Suprapubic skin (tissue), 4 donors: Measurements from ENCODE around the gene ALDH5A1. TPM values are rescaled to one million over a fixed set of nuclear protein-coding genes. Genes with fewer than 3 reads are reported as not detected.

ENCODE experiments used
- DNase-seq, 2 donors: peaks; one replicate each; pipeline ENCODE4 v3.0.0-alpha.2; 2019; ENCODE audit warnings: low spot score in 2 of 2
- H3K27ac ChIP-seq: fragments of 200-600 bp; sonication (generic); one replicate; pipeline ENCODE4 v1.5.1; 2019
- H3K27me3 ChIP-seq: fragments of 200-600 bp; sonication (generic); one replicate; pipeline ENCODE4 v1.5.1; 2019
- H3K36me3 ChIP-seq: fragments of 200-600 bp; sonication (generic); one replicate; pipeline ENCODE4 v1.5.1; 2019
- H3K4me1 ChIP-seq: fragments of 200-600 bp; sonication (generic); one replicate; pipeline ENCODE4 v1.5.1; 2019
- H3K4me3 ChIP-seq: fragments of 200-600 bp; sonication (generic); one replicate; pipeline ENCODE4 v1.5.1; 2019; ENCODE audit warnings: mild to moderate bottlenecking
- H3K9me3 ChIP-seq: fragments of 200-600 bp; sonication (generic); one replicate; pipeline ENCODE4 v1.5.1; 2019
- CTCF ChIP-seq, 2 donors: fragments of 200-600 bp in 1 of 2; fragments of 450-650 bp in 1 of 2; sonication (generic) in 1 of 2; IDR thresholded peaks; one replicate each; pipeline ENCODE4 v1.5.1; 2016 to 2019; ENCODE audit warnings: antibody characterized with exemption in 2 of 2, mild to moderate bottlenecking in 1 of 2, moderate library complexity in 1 of 2
- EP300 ChIP-seq: sonication (generic); formaldehyde crosslinking; IDR thresholded peaks from one replicate; pipeline ENCODE4 v1.6.1; 2017; ENCODE audit warnings: antibody characterized with exemption
- POLR2A ChIP-seq, 2 donors: fragments of 450-650 bp; IDR thresholded peaks; one replicate each; pipeline ENCODE4 v1.6.1; 2017; ENCODE audit warnings: antibody characterized with exemption in 2 of 2, mild to moderate bottlenecking in 2 of 2, moderate library complexity in 2 of 2
- POLR2AphosphoS5 ChIP-seq, 3 donors: sonication (generic); formaldehyde crosslinking; IDR thresholded peaks; one replicate each; pipeline ENCODE4 v1.6.1; 2017; ENCODE audit warnings: antibody characterized with exemption in 3 of 3
- WGBS: methylation state at CpG from one replicate; pipeline ENCODE4 v1.1.5; 2018; 5-methylcytosine and 5-hydroxymethylcytosine counted together
- total RNA-seq, 4 donors: library from RNA; depleted of rRNA; stranded (reverse); fragments of >200 nt; gene quantifications; one replicate each; pipeline ENCODE4 v1.1.0, GENCODE V29; 2016

ALDH5A1 gene
- total RNA-seq, 4 donors from 2014 or later, result 11.2 to 16.0 (median 14.8) TPM

- no peak overlapping the region for H3K27ac ChIP-seq
- 92% methylated on average over 7 of the region's 7 CpGs for whole genome bisulfite sequencing
- no peak for TF ChIP-seq EP300
- TF ChIP-seq POLR2AphosphoS5 (IDR thresholded peaks at IDR 0.05), result no peak
- no peak for TF ChIP-seq CTCF (IDR thresholded peaks at IDR 0.05)
- no peak for TF ChIP-seq POLR2A (IDR thresholded peaks at IDR 0.05)
- no peaks in the 10 kb centered on the region for H3K27me3 ChIP-seq
- no peak for DNase-seq
- no peaks in the 10 kb centered on the region for H3K9me3 ChIP-seq
- H3K4me3 ChIP-seq, result no peak overlapping the region
- no peaks in the 10 kb centered on the region for H3K4me1 ChIP-seq
- no peaks in the 10 kb centered on the region for H3K36me3 ChIP-seq
Measured at GRCh38 chr6:24484657-24485323, 10.0 kb upstream of the ALDH5A1 start.

- Histone ChIP-seq H3K27me3 (no peaks in the 10 kb centered on the region), H3K36me3 (no peaks in the 10 kb centered on the region), H3K4me1 (no peaks in the 10 kb centered on the region), H3K9me3 (no peaks in the 10 kb centered on the region), H3K4me3 (no peak overlapping the region), H3K27ac (no peak overlapping the region)
- 90% methylated on average over 4 of the region's 4 CpGs for WGBS
- no peak for TF ChIP-seq POLR2A (IDR thresholded peaks at IDR 0.05)
- no peak for TF ChIP-seq EP300
- no peak for TF ChIP-seq CTCF (IDR thresholded peaks at IDR 0.05)
- no peak for TF ChIP-seq POLR2AphosphoS5 (IDR thresholded peaks at IDR 0.05)
- no peak for DNase-seq
Measured at GRCh38 chr6:24486065-24486464, 8.7 kb upstream of the ALDH5A1 start.

GRCh38 chr6:24489470-24489869 lies 5.3 kb upstream of the ALDH5A1 start, which contains the start of gene GPLD1:
GPLD1 (minus strand) TSS chr6:24489578; CDS start chr6:24489511, 67 bp downstream.
- Histone ChIP-seq H3K27me3 (no peaks in the 10 kb centered on the region), H3K4me1 (peaks cover 5% of the 10 kb centered on the region), H3K36me3 (no peaks in the 10 kb centered on the region), H3K4me3 (no peak within 1 kb of the TSS), H3K27ac (no peak within 1 kb of the TSS), H3K9me3 (no peaks in the 10 kb centered on the region)
- no peak for DNase-seq
- TF ChIP-seq CTCF (IDR thresholded peaks at IDR 0.05) (no peak), POLR2AphosphoS5 (IDR thresholded peaks at IDR 0.05) (no peak), POLR2A (IDR thresholded peaks at IDR 0.05) (no peak), EP300 (no peak)
- 87% methylated on average over 6 of the region's 6 CpGs for WGBS

GRCh38 chr6:24489881-24490280 lies 4.9 kb upstream of the ALDH5A1 start:
- Histone ChIP-seq H3K9me3 (no peaks in the 10 kb centered on the region), H3K27me3 (no peaks in the 10 kb centered on the region), H3K4me3 (no peak overlapping the region), H3K4me1 (peaks cover 9% of the 10 kb centered on the region), H3K36me3 (no peaks in the 10 kb centered on the region), H3K27ac (no peak overlapping the region)
- DNase-seq, result no peak
- 58% methylated on average over 2 of the region's 2 CpGs for WGBS
- TF ChIP-seq POLR2A (IDR thresholded peaks at IDR 0.05) (no peak), CTCF (IDR thresholded peaks at IDR 0.05) (no peak), POLR2AphosphoS5 (IDR thresholded peaks at IDR 0.05) (no peak), EP300 (no peak)

GRCh38 chr6:24490948-24491347 lies 3.8 kb upstream of the ALDH5A1 start:
- H3K27me3 ChIP-seq, result no peaks in the 10 kb centered on the region
- no peak overlapping the region for H3K27ac ChIP-seq
- DNase-seq, result no peak
- WGBS, result 91% methylated on average over 4 of the region's 4 CpGs
- no peak overlapping the region for H3K4me3 ChIP-seq
- no peaks in the 10 kb centered on the region for H3K36me3 ChIP-seq
- TF ChIP-seq POLR2A (IDR thresholded peaks at IDR 0.05) (no peak), POLR2AphosphoS5 (IDR thresholded peaks at IDR 0.05) (no peak), EP300 (no peak), CTCF (IDR thresholded peaks at IDR 0.05) (no peak)
- no peaks in the 10 kb centered on the region for H3K9me3 ChIP-seq
- H3K4me1 ChIP-seq, result peaks cover 17% of the 10 kb centered on the region
